Stimulated activated CD4-positive, alpha-beta T cell treated with anti-CD3 and anti-CD28 coated beads, Interleukin-4, amount 100 ng/mL, for 48 hours (primary cell): ENCODE data around the gene WAPL.
A peak's percentile ranks its signal among the peaks of the same experiment; 100 is the strongest.
"Not testable (repeated sequence)": the region's sequence is repeated elsewhere in the genome, so short reads cannot be mapped to it uniquely, and the experiment has no call there.

ENCODE experiments used
- DNase-seq, 2 donors: peaks; one replicate each; pipeline ENCODE4 v3.0.0-alpha.2; 2020; ENCODE audit warnings: low read depth in 2 of 2

WAPL gene

GRCh38 chr10:86521678-86522509, at the start of gene WAPL:
Gene WAPL, minus strand, starts transcription at chr10:86521792. Its CDS starts 3,723 bp downstream, at chr10:86518069.
- peak; percentile 90 to 92 for DNase-seq

- no peak for DNase-seq
Observed at GRCh38 chr10:86569335-86569734, 47.7 kb upstream of the WAPL start.

GRCh38 chr10:86566518-86566917, 44.9 kb upstream of the WAPL start:
- DNase-seq: not testable (repeated sequence)

- DNase-seq: not testable (repeated sequence)
Observed at GRCh38 chr10:86563338-86563737, 41.7 kb upstream of the WAPL start.

- DNase-seq: not testable (repeated sequence)
Observed at GRCh38 chr10:86558695-86559094, 37.1 kb upstream of the WAPL start.

GRCh38 chr10:86556933-86557649, 35.5 kb upstream of the WAPL start:
- no peak for DNase-seq

GRCh38 chr10:86556532-86556931, 34.9 kb upstream of the WAPL start:
- no peak for DNase-seq

GRCh38 chr10:86553639-86554038, 32.0 kb upstream of the WAPL start:
- DNase-seq: no peak

GRCh38 chr10:86553213-86553612, 31.6 kb upstream of the WAPL start:
- DNase-seq: no peak

GRCh38 chr10:86547296-86547695, 25.7 kb upstream of the WAPL start:
- no peak for DNase-seq

- no peak for DNase-seq
Observed at GRCh38 chr10:86545101-86545500, 23.5 kb upstream of the WAPL start.

- no peak for DNase-seq
Observed at GRCh38 chr10:86540016-86540415, 18.4 kb upstream of the WAPL start.

GRCh38 chr10:86538547-86538946, 17.0 kb upstream of the WAPL start:
- no peak for DNase-seq

- not testable (repeated sequence) for DNase-seq
Observed at GRCh38 chr10:86538040-86538439, 16.4 kb upstream of the WAPL start.

- peak in 1 of 2 donors; percentile 30 for DNase-seq
Observed at GRCh38 chr10:86536294-86536861, 14.8 kb upstream of the WAPL start.

GRCh38 chr10:86535132-86535882, 13.7 kb upstream of the WAPL start:
- peak in 1 of 2 donors; percentile 34 for DNase-seq

- no peak for DNase-seq
Observed at GRCh38 chr10:86533328-86533727, 11.7 kb upstream of the WAPL start.

GRCh38 chr10:86528736-86529135, 7.1 kb upstream of the WAPL start:
- not testable (repeated sequence) for DNase-seq

- DNase-seq: no peak
Observed at GRCh38 chr10:86526606-86527005, 5.0 kb upstream of the WAPL start.

GRCh38 chr10:86525713-86526112, 4.1 kb upstream of the WAPL start:
- not testable (repeated sequence) for DNase-seq

- DNase-seq: no peak
Observed at GRCh38 chr10:86524225-86524962, 2.8 kb upstream of the WAPL start.
